HTR-8/SVneo (cell line): Measurements from ENCODE around the gene BEX4.
A peak's percentile ranks its signal among the peaks of the same experiment; 100 is the strongest.
"Not testable (repeated sequence)": the region's sequence is repeated elsewhere in the genome, so short reads cannot be mapped to it uniquely, and the experiment has no call there.

Experiments
- DNase-seq: peaks from one replicate; pipeline ENCODE4 v3.0.0; 2011; ENCODE audit warnings: low spot score, mixed read lengths; ENCODE audit not compliant: insufficient read length
- FAIRE-seq: peaks from 2 replicates; lab custom pipeline; 2011; peaks lifted over from hg19 to GRCh38; lab: Jason Lieb, UNC

Gene BEX4, protein sequence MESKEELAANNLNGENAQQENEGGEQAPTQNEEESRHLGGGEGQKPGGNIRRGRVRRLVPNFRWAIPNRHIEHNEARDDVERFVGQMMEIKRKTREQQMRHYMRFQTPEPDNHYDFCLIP

DNA sequence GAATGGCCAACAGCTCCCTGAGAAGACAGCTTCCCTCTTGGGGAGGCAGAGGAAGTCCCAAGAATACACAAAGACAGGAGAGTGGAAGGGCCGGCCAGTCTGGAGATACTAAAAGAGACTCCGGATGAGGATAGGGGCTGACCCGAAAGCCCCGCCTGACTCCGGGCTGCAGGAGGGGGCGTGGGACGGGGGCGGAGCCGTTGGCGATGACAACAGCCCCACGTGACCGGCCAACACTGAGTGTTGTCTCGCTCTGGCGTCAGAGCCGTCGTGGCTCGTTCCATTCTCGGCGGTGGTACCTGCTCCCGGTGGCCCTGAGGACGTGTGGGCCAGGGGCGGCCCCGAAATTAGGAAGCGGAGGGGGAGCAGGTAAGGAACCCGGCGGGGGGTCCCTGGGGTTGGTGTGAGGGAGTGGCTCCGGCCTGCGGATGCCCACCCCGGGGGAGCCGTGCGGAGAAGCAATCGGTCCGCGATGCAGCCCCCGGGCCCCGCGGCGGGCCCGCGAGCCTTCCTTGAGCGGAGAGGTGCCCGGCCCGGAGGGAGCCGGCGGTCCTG lies at the start of gene BEX4:
TSS of gene BEX4 (plus strand) at position 239 of the 555 bp plus-strand sequence. CDS start 1,046 bp downstream, outside the sequence.
- FAIRE-seq: no peak
- peak; percentile 44 for DNase-seq

DNA sequence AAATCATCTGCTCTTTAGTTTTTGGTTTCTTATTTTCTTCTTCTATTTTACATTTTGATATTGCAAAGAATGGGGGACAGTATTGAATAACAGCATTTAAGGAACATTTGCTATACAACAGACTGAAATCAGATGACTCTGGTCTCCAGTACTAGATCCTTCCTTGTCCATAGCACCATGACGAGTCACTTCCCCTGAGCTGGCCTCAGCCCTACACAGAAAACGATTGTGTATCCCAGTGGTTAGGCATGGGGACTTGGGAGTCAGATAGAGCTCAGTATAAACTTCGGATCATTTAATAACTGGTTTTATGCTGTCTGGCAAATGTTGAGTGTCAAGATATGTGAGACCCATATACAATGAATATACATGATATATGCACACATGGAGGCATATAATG lies 44.7 kb upstream of the BEX4 start:
- FAIRE-seq (no peak), DNase-seq (no peak)

DNA sequence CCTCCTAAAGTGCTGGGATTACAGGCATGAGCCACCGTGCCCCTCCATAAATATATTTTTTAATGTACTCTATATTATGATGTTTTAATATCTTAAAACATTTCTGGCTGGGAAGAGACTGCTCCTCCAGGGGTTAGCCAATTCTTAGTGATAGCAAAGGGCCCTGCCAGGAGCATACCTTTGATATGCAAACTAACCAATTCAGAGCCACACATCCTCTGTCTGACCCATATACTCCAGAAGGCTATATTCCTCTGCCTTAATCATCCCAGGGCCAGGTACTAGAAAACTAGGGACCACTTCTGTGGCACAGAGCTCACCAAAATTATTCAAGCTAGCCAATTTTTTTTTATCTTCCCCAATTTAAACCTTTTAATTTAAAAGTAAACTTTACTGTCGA lies 43.6 kb upstream of the BEX4 start:
- DNase-seq (no peak), FAIRE-seq (no peak)

DNA sequence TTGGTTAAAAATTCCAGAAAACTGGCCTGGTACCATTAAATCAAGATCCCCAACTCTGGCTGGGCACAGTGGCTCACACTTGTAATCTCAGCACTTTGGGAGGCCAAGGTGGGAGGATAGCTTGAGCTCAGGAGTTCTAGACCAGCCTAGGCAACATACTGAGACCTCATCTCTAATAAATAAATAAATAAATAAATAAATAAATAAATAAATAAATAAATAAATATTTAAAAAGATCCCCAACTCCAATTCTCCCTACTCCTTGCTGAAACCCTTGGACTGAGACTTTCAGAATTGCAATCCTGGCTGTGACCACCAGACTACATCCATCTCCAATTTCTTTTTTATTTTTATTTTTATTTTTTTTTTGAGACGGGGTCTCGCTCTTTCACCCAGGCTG lies 39.7 kb upstream of the BEX4 start:
- not testable (repeated sequence) for FAIRE-seq

DNA sequence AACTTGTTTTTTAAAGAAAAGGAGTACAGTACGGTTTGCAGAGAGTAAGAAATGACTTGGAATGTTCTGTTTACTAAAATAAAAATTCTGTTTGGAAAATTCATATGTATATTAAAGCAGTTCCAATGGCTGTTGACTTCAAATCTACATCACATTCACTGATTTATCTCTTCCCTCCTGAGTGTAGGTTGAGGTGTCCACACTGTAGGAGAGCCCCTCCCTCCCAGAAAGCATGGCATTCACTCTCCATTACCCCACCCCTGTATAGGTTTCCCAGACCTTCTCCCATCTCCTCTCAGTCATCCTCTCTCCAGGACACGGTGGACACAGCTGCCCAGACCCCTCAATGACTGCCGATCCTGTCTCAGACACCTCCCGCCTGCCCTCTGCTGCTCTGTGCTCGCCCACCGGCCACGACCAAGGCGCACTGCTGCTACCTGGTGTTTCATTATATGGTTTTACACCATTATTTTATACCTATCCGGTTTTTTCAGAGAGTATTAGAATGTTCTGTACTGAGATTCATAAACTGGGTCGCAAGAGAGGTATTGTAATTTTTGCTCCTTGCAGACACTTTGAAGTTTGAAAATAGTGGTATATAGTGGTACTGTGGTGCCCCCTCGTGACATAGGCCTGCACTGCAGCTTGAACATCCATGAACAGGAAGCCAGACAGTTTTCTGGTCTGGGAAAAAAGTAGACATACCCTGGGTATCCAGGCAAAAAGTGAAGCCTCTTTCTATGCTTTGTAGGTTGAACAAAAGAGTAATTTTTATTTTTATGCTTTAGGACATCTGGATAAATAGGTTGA lies 38.8 kb upstream of the BEX4 start:
- DNase-seq: peak; percentile 11
- FAIRE-seq: no peak

More for the DNA sequence above, 39.7 kb upstream of the BEX4 start:
- DNase-seq: not testable (repeated sequence)

DNA sequence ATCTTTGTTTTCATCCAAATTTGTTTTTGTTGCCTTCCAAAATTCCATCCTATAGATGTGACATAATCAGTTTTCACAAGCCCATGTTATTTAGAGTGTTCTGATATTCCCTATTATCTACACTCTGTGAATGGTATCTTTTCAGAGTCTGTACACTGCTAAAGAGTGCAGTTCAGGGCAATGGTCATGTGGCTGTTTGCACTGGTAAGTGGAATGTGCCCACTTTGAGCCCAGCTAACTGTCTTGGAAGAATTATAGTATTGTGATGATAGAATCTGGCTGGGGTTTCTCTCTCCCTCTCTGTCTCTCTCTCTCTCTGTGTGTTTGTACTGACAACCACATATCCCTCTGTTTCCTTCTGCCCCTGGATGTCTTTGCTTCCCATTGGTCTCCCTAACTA lies 37.4 kb upstream of the BEX4 start:
- FAIRE-seq (no peak), DNase-seq (no peak)

DNA sequence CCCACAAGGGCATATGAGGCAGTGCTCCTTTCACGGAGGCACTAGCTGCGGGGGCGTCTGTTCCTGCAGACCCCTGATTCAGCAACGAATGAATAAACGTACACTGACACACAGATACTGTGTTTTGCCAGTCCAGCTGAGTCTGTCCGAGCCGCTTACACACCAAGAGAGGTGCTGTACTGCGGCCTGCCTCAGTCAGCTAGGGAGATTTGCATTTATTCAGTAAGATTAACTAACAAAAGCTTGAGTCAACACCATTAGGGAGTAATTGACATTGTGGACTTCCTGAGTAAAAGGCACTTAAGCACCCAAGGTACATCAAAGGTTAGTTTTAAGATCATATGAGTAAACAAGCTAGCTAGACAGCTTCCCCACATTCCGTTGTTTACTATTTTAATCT lies 31.0 kb upstream of the BEX4 start:
- DNase-seq (no peak), FAIRE-seq (no peak)

DNA sequence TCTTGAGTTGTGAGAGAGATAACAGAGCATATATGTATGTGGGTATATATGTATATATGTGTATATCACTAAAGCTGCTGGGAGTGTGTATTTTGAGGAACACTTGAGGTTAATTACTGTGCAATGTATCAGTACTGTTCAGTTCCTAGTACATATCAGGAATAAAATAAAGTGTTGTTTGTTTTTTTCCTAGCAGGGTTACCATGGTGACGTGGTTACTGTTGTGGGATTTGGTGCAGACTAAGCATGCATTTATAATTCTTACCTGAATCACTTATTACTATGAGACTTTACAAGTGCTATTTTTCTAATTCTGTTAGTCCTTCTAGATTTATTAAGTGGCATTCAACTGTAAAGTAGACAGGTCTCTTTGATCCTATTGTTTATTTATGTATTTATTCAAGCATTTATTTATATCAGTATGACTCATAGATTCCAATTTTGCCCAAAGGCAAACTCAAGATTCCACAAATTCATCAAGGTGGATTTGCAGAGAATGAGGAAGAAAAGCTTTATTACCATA lies 26.9 kb upstream of the BEX4 start:
- DNase-seq (no peak), FAIRE-seq (no peak)

DNA sequence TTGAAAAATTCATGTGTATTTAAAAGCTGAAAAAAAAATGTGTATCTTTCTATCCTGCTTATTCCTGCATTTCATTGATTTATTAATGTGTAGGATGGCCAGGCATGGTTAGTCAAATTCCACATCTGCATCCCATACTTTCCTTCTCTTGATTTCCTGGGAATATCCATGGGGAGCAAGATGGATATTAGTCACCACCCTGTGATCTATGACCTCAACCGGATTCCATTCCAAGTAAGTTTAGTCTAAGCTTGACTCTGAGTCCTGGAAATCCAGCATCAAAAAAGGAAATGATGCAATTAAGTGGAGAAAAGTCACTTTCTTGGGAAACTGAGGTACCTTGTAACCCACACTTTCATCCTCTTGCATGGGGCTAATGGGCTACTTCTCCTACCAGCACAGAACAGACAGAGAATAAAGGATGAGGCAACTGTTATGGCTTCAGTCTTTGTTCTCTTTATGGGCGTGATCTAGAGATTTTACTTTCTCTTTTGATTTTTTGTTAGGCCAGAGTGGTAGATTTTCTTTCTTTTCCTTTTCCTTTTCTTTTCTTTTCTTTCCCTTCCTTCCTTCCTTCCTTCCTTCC lies 17.1 kb upstream of the BEX4 start:
- no peak for FAIRE-seq
- DNase-seq: no peak

DNA sequence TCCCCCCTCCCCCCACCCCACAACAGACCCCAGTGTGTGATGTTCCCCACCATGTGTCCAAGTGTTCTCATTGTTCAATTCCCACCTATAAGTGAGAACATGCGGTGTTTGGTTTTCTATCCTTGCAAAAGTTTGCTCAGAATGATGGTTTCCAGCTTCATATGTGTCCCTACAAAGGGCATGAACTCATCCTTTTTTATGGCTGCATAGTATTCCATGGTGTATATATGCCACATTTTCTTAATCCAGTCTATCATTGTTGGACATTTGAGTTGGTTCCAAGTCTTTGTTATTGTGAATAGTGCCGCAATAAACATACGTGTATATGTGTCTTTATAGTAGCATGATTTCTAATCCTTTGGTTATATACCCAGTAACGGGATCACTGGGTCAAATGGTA lies 16.2 kb upstream of the BEX4 start:
- not testable (repeated sequence) for FAIRE-seq, DNase-seq

DNA sequence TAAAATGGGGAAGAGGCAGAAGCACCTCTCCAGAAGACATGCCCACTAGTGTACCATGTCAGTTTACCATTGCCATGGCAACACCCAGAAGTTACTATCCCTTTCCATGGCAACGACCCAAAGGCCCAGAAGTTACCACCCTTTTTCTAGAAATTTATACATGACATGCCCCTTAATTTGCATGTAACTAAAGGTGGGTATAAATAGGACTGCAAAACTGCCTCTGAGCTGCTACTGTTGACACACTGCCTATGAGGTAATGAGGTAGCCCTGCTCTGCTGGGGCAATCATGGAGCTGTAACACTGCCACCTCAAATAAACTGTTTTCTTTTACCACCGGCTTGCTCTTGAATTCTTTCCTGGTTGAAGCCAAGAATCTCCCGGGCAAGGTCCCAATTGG lies 13.9 kb upstream of the BEX4 start:
- no peak for FAIRE-seq
- no peak for DNase-seq

DNA sequence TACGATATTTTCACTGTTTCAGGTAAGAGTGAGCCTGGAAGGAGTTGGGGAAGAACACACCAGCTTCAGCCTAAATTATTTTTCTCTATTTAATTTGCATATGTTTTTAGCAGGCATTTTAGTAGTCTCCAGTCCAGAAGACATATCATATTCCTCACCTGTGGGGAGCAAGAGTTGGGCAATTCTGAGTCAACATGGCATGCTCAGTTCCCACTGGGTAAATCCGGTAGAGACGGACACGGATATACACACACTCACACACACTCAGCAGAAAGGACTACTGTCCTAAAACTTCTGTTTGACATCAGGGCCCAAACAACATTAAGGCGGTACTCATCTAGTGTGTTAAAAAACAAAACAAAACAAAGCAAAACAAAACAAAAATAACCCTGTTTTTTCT lies 4.9 kb upstream of the BEX4 start:
- FAIRE-seq (no peak), DNase-seq (no peak)

DNA sequence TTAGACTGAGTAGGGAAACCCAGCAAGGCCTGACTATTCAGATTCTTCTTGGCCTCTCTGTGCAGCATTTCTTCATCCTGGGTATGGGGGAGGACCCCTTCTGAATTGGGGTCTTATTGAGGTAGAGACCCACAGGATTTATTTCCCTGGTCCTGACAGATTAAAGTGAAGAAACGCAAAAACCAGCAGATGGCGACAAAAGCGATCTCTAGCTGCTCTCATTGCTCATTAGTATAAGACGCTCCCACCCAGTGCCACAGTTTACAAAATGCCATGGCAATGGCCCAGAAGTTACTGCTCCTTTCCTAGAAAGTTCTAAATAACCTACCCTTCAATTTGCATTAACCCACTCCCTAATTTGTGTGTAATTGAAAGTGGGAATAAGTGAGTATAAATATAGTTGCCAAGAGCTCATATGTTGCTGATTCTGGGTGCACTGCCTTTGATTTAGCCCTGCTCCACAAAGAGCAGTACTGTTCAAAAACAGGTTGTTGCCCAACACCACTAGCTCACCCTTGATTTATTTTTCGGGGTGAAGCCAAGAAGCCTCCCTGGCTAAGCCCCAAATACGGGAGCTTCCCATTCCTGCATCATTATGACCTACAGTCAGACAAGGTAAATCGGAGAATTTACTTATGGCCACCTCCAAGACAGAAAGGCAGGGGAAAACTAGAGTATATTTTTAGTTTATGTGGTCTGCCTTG lies 3.7 kb upstream of the BEX4 start:
- FAIRE-seq (no peak), DNase-seq (no peak)

DNA sequence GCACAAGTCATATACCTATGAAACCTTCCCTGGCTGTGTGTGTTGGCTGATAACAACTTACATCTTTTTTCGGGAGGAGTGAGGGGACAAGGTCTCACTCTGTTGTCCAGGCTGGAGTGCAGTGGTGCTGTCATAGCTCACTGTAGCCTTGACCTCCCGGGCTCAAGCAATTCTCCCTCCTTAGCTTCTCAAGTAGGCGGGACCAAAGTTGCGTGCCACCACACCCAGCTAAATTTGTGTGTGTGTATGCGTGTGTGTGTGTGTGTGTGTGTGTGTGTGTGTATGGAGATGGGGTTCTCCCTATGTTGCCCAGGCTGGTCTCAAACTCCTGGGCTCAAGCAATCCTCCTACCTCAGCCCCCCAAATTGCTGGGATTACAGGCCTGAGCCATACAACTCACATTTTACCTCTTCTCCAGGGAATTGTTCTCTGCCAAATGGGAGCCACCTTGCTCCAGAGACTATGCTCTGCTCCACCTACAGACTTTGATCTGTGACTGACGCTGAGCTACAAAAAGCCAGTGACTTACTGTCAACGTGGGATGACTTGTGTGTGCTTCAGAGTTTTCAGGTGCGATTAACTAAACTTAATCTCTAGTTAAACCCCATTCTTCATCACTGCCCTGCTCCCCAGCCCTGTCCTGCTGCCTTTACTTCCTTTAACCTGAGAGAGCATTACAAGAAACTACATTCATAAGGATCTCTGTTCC lies 2.0 kb upstream of the BEX4 start:
- DNase-seq (no peak), FAIRE-seq (no peak)

DNA sequence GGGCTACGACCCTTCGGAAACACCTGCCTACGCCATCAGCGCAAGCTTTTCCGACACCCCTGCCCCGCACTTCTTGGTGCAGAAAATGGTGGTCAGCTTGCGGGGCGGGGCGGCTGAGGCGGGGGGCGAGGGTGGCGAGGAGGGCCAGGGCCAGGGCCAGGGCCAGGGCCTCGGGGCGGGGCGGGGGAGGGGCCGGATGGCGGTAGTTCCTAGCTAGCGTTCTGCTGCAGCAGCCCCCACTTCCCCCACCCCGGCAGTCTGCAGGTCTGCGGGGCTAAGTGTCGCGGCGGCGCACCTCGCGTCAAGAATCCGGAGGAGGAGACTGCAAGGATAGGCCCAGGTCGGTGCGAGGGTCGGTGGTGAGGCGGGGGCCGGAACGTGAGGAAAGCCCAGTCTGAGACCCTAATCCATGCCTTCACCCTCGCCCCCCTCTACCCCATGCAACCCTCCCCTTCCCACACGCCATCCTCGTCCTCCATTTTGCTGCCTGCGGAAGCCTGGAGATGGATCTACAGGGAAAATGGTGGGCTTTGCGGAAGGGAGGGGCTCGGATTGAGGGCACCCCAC lies 600 bp downstream of the BEX4 start:
- FAIRE-seq: no peak
- no peak for DNase-seq

DNA sequence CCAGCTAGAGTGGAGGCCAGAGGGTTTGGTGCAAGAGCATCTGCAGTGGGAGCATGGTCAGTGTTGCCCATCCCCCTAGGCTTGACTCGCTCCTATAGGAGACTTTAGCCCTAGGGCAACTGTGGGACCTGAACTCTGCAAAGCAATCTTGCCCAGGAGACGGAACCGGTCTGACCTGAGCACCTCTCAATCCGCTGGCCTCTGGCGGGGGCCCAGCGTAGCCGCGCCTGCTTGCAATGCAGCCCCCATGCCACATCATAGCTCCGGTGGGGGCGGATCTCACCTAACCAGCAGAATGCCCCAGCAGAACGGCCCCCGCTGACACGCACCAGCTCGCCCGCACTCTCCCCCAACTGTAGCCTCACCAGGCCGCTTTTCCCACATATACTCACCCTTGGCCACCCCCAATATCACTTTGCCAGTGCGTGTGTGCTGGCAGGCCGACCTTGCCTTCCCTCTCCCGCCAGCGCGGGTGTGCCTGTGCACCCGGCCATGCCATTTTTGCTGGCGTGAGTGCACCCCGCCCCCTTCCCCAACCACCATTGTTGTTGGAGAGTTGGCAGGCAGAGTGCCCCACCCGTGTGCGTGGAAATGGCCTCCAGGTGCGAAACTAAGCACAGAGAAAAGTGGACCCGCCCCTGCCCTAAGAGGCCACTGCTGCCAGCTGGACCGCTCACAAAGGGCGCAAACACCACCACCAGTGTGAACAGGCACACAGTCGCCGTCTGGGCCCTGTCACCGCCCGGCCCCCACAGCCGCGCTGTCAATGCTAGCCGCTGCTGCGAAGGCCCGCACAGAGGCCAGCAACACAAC lies 5.8 kb downstream of the BEX4 start:
- FAIRE-seq: no peak
- no peak for DNase-seq

DNA sequence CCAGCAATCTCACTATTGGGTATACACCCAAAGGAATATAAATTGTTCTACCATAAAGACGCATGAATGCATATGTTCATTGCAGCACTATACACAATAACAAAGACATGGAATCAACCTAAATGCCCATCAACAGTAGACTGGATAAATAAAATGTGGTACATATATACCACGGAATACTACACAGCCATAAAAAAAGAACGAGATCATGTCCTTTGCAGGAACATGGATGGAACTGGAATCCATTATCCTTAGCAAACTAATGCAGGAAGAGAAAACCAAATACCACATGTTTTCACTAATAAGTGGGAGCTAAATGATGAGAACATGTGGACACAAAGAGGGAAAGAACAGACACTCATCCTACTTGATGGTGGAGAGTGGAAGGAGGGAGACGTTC lies 11.0 kb downstream of the BEX4 start:
- DNase-seq, FAIRE-seq: not testable (repeated sequence)

DNA sequence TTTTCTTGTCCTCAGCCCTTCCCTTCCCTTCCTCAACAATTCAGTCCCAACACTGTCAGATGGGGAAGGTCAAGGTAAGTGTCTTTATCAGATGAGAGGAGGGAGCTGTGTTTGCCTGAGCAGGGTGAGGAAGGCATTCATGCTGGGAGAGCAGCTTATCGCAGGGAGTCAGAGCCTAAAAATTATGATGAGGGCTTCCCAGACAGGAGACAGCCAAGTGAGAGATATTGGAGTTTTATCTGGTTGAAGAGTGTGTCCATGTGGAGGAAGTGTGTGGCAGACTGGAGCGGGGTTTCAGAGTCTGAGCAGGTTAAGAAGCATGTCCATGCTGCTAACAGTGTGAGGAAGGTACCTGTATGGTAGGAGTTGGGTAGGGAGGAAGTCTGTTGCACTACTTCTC lies 18.4 kb downstream of the BEX4 start:
- FAIRE-seq (no peak), DNase-seq (no peak)

DNA sequence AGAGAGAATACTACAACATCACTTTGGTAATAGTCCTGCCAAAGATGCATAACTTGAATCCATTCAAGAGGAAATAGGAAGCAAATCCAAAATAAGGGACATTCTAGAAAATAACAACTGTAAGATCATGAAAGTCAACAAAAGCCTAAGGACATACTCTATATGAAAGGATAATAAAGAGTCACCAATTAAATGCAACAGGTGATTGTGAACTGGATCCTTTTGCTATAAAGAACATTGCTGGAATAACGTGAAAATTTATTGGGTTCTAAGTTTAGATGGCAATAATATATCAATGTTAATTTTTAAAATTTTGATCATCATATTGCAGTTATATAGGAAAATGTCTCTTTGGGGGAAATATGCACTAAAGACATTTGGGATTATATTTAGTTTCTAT lies 20.0 kb downstream of the BEX4 start:
- DNase-seq (no peak), FAIRE-seq (no peak)
